GM19463 (cell line): ENCODE results near the gene DCDC2.
"Not testable (repeated sequence)": the region's sequence is repeated elsewhere in the genome, so short reads cannot be mapped to it uniquely, and the experiment has no call there.

ENCODE experiments used
- ATAC-seq: cut with Tn5 transposase; IDR thresholded peaks from one replicate; pipeline ENCODE4 v1.9.1; 2021; ENCODE audit warnings: mild to moderate bottlenecking, moderate library complexity; ENCODE audit not compliant: unreplicated experiment

DCDC2 gene

DNA sequence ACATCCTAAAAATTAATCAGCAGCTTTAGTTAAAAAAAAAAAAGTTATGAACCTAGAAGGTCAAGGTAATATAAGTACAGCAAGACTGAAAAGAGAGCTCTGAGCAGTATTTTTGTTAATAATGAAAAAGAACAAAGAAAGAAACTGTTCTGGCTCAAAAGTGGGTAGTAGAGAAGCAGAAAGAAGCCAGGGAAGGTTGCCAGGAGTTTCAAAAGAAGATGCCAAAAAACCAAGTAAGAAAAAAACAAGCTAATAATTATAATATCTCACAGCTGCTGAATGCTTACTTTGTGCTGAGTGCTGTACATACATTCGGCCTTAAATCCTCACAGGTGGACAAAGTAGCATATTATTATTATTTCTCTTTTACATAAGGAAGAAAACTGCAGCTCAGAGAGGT is 200.0 kb downstream of the DCDC2 start:
- no peak for ATAC-seq

GRCh38 chr6:24154121-24154520 is 203.7 kb downstream of the DCDC2 start:
- ATAC-seq: no peak

GRCh38 chr6:24152014-24152413 is 205.8 kb downstream of the DCDC2 start:
- ATAC-seq: no peak

- no peak for ATAC-seq
These were observed 208.0 kb downstream of the DCDC2 start for GRCh38 chr6:24149836-24150235.

DNA sequence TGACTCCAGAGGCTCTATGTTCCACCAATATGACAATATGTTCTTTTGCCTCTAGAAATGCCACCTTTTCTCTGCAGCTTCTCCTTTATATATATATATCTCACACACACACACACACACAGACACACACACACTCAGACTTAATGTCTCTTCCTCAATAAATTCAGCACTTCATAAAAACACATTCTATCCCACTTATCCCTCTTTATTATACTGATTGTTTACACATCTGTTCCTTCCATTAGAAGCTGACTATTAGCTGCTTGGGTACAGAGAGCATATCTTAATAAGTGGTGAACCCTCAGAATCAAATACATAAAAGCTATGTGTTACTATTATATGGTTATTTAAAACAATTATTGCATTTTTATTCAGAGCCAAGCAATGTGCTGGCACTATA is 208.6 kb downstream of the DCDC2 start:
- no peak for ATAC-seq

DNA sequence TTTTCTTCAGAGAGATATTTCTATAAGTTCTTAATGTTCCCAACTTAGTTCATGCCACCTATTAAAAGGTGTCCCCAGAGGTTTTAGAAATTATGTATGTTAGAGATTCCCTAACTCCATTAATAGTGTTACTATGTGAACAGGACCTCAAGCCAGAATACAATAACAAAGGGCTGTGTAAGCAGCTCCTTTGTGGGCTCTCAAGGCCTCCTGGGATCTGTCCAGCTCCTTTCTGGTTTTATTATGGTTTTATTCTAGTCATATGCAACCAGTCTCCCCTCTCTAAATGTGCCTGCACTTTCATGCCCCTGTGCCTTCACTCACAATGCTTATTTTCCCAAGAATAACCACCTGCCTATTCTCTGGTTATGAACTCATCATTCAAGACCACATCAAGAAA is 209.2 kb downstream of the DCDC2 start:
- no peak for ATAC-seq

- ATAC-seq: no peak
These were observed 209.7 kb downstream of the DCDC2 start for GRCh38 chr6:24148154-24148570.

- ATAC-seq: no peak
These were observed 210.2 kb downstream of the DCDC2 start for GRCh38 chr6:24147511-24148153.

DNA sequence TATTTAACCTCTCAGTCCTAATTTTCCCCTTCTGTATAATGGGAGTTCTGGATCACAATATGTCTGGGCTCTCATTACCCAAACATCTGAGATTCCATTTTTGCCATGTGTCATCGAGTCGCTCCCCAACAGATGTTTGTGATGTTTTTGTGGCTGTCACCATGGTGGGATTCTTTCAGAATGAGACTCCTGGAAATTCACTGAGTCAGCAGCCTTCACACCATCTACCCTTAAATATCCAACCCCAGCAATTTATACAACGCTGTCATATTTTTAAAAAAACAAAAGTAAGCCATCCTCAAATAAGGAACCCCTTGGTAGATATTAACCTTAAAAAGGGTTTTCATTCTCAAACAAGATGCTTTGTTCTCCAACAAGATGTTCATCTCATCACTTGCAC is 211.0 kb downstream of the DCDC2 start:
- no peak for ATAC-seq

DNA sequence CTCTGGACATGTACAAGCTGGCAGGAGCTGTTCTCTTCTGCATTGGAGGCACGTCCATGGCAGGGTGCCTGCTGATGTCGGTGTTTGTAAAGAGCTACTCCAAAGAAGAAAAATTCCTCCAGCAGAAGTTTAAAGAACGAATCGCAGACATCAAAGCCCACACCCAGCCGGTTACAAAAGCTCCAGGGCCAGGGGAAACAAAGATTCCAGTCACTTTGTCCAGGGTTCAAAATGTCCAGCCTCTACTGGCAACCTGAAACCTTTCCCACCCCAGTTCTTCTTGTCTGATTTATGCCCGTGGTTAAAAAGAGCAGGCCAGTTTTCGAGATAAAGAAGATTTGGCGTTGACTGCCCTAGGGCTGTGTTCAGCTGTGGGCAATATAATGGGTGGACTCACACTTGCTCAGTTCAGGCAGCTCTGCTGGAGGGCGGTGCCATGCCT is 212.1 kb downstream of the DCDC2 start:
- no peak for ATAC-seq

- not testable (repeated sequence) for ATAC-seq
These were observed 215.1 kb downstream of the DCDC2 start for GRCh38 chr6:24142733-24143132.

- no peak for ATAC-seq
These were observed 217.3 kb downstream of the DCDC2 start for GRCh38 chr6:24140591-24140990.

DNA sequence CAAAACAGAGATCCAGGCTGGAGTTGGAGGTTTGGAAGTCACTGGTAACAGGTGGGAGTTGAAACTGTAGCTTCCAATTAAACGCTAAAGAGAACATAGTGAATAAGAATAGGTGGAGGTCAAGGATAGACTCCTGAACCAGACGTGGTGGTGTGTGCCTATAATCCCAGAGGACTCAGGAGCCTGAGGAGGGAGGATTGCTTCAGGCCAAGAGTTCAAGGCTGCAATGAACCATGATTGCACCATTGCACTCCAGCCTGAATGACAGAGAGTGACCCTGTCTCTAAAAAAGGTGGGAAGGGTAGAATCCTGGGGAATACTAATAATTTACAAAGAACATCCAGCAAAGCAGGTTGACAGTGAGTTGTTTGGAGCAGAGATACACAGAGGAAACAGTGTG is 218.2 kb downstream of the DCDC2 start:
- no peak for ATAC-seq

GRCh38 chr6:24139080-24139479 is 218.8 kb downstream of the DCDC2 start:
- ATAC-seq: no peak

DNA sequence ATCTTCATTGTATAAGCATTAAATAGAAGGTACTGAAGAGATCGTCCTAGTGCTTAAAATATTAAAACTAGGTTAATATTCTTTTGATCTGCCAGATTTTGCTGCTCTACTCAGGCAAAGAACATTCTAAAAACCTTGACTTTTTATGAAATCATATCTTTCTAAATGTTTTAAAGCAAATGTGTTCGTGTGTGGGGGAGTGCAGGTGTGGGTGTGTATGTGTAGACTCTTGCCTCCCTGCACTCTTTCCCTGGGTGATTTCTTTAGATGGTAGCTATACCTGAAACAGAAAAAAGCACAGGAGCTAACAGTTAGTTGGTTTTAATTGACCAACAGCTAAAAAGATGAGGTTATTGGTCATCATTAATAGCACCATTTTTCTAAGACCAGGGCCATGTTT is 226.1 kb downstream of the DCDC2 start:
- no peak for ATAC-seq

DNA sequence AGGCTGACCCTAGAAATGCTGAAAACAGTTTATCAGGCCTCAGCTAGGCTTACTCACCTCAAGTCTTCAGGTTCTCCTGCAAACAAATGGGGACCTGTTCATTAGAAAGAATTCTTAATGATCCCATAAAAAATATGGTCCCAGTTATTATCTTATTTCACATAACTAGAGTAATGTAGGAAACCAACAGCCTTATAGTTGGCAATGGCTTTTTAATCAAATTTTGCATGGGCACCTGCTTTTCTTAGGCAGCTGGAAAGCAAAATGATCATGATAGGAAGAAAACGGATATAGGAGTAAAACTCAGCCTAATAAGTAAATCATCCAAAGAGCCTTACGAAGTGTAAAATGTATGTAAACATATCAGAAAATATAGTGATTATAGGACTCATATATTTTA is 230.5 kb downstream of the DCDC2 start:
- no peak for ATAC-seq

DNA sequence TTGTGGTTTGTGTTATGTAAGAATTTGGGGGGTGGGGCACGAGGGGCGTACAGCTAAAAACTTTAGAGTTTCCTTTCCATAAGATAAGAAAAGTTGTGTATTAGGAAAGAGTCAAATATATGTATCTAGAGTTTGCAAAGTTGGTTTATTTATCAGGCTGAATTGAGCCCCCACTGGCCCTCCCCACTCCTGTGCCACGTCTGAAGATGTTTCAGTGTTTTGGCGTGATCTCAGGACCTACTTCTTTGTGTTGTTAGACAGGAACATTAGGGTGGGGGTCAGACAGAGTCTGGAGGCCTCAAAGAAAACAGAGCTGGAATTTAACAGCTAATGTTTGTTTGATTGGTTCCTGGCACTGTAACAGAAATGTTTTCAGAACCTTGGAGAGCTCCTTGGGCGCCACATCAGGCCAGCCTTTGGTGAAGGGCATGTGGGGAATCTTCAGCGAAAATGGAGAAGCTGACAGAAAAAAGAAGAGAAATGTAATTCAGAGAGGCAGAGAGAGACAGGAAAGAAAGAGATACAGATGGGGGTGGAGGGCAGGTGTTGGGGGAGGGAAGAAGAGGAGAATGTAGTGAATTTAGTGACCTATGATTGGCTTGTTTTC is 231.2 kb downstream of the DCDC2 start:
- ATAC-seq: peak; percentile 58

DNA sequence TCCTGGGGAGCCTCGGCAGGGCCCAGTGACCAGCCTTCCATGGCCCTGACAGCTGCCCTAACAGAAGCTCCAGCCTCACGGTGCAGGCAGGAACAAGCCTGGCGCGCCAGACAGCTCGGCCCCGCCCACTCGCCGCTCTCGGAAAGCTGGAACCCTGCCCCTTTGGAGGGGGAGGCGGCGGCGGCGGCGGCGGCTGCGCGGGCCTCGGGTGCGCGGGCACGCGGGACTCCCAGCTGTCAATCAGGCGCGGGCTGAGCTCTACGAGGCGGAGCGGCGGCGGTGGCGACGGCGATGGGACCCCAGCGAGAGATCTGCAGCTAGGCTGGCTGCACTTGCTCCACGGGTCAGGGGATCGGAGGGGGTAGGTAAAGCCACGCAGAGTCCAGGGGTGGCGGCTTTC is 231.9 kb downstream of the DCDC2 start, which contains the start of gene NRSN1:
NRSN1 (plus strand) TSS at position 236 of the 400 bp plus-strand sequence. CDS start 8,113 bp downstream, outside the sequence.
- no peak for ATAC-seq

DNA sequence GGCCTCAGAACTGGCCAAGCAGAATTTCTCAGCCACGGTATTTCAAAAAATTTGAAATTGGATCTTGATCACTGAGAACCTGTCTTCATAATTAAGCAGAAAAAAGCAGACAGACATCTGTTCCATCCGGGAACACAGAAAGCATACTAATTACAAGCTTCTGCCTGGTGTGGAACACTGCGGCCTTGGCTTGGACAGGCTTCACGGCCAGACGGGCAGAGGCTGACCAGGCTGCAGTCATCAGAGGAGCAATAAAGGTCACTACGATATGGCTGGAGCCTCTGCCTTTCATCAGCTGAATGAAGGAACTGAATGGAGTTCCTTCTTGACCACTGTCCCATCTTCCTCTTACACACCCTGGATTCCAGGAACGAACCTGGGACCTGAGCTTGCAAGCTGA is 235.7 kb downstream of the DCDC2 start:
- ATAC-seq: no peak
